Ovary (tissue), 3 donors: ENCODE data around the gene TFF2.

Source experiments
- EP300 ChIP-seq: sonication (generic); formaldehyde crosslinking; IDR thresholded peaks from one replicate; pipeline ENCODE4 v1.6.1; 2017; ENCODE audit warnings: antibody characterized with exemption
- TF ChIP-seq, protein P1 (sequence below), 3 donors: fragments of 450-650 bp in 2 of 3; fragments of 200-600 bp in 1 of 3; IDR thresholded peaks; one replicate each; pipeline versions ENCODE4 v1.5.1 to v1.8.0; 2016 to 2022; ENCODE audit warnings: antibody characterized with exemption in 3 of 3, mild to moderate bottlenecking in 1 of 3
- donor health status: DM: no; HTN: no; CAD: no.

- TF ChIP-seq EP300: no peak
- TF ChIP-seq, protein P1, sequence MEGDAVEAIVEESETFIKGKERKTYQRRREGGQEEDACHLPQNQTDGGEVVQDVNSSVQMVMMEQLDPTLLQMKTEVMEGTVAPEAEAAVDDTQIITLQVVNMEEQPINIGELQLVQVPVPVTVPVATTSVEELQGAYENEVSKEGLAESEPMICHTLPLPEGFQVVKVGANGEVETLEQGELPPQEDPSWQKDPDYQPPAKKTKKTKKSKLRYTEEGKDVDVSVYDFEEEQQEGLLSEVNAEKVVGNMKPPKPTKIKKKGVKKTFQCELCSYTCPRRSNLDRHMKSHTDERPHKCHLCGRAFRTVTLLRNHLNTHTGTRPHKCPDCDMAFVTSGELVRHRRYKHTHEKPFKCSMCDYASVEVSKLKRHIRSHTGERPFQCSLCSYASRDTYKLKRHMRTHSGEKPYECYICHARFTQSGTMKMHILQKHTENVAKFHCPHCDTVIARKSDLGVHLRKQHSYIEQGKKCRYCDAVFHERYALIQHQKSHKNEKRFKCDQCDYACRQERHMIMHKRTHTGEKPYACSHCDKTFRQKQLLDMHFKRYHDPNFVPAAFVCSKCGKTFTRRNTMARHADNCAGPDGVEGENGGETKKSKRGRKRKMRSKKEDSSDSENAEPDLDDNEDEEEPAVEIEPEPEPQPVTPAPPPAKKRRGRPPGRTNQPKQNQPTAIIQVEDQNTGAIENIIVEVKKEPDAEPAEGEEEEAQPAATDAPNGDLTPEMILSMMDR (IDR thresholded peaks at IDR 0.05): no peak
These were observed 42.1 kb upstream of the TFF2 start for GRCh38 chr21:42392731-42393442.
